Activated T-helper 1 cell treated with anti-CD3 and anti-CD28 coated beads, Interleukin-12 subunit alpha, Interleukin-12 subunit beta, Interleukin-2, Interleukin-4 antibody, amounts not matched to agents 30 ng/mL and 10 ng/mL and 1 ng/mL, durations not matched to agents 14 hours and 24 hours and 36 hours (primary cell): Measurements from ENCODE around the gene FOS. TPM values are rescaled to one million over a fixed set of nuclear protein-coding genes. Genes with fewer than 3 reads are reported as not detected.

Source experiments
- DNase-seq: peaks from one replicate; pipeline ENCODE4 v3.0.0; 2021; ENCODE audit warnings: low spot score
- H3K27ac Mint-ChIP-seq: one replicate; pipeline ENCODE4 v1.8.0; 2021; ENCODE audit warnings: mild to moderate bottlenecking, mixed read lengths
- H3K27me3 Mint-ChIP-seq: one replicate; pipeline ENCODE4 v1.8.0; 2022; ENCODE audit warnings: mild to moderate bottlenecking, moderate library complexity, mixed read lengths; ENCODE audit not compliant: insufficient read depth
- H3K36me3 Mint-ChIP-seq: one replicate; pipeline ENCODE4 v1.8.0; 2021; ENCODE audit warnings: low read depth, mixed read lengths
- H3K4me1 Mint-ChIP-seq: one replicate; pipeline ENCODE4 v1.8.0; 2021; ENCODE audit warnings: low read depth, mixed read lengths
- H3K4me3 Mint-ChIP-seq: one replicate; pipeline ENCODE4 v1.8.0; 2021; ENCODE audit warnings: mild to moderate bottlenecking, moderate library complexity, mixed read lengths
- H3K9me3 Mint-ChIP-seq: one replicate; pipeline ENCODE4 v1.8.0; 2021; ENCODE audit warnings: mixed read lengths
- intact Hi-C: fragments of 100-400 bp; cut with micrococcal nuclease; formaldehyde crosslinking; loops from one replicate; pipeline ENCODE4 v1.15.1; 2024
- total RNA-seq: library from RNA; stranded (reverse); gene quantifications from 2 replicates; pipeline ENCODE4 v1.2.3, GENCODE V29; 2022

The FOS gene
- total RNA-seq, 1 donor from 2014 or later = 40.9 TPM

DNA sequence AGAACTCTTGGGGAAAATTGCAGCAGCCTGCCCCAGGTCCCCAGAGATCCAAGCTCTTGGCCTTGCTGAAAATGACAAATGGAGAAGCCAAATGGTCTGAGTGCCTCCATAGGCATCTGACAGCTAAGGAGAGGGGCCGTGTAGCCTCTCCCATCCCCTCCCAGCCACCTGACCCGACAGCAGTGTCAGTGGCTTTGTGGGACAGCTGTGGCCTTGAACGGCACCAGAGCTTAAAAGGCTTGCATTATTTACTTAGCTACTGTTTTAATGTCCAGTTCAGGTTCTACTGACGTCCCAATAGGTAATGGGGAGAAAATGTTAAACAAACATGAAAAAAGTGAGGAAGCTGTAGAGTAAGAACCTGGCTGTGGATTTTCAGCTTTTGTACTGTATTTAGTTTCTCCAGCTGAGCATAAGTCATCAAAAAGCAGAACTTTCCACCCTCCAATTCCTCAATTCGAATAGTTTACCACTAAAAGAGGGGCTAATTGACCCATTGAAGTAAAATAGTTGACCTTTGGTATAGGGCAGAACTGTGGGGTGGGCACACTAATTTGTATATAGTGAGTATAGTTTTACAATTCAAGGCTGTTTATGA, 50.0 kb downstream of the FOS start:
- Mint-ChIP-seq H3K9me3 (no peaks in the 10 kb centered on the region), H3K4me3 (no peak overlapping the region), H3K36me3 (no peaks in the 10 kb centered on the region), H3K27me3 (peaks cover 12% of the 10 kb centered on the region), H3K27ac (no peak overlapping the region), H3K4me1 (peaks cover 11% of the 10 kb centered on the region)
- intact Hi-C loops = no loop called here
- no peak for DNase-seq

DNA sequence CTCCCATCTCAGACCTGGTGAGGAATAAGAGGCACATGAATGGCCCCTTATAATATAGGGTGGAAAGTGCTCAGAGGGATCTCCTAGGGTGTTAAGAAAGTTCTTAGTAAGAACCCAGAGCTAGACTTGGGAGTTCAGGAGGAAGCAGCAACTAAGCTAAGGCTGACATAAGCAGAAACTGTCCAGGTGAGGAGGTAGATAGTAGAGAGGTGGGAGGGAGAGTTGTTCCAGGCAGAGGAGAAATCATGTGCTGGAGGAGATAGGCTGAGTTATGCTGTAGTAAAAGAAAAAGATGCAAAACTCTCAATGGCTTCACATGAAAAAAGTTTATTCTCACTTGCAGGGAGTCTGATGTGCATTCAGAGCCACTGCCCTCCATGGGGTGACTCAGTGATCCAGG, 50.7 kb downstream of the FOS start:
- Mint-ChIP-seq H3K4me1 (peaks cover 16% of the 10 kb centered on the region), H3K27ac (no peak overlapping the region), H3K4me3 (no peak overlapping the region), H3K36me3 (no peaks in the 10 kb centered on the region), H3K27me3 (peaks cover 9% of the 10 kb centered on the region), H3K9me3 (no peaks in the 10 kb centered on the region)
- no peak for DNase-seq
- intact Hi-C loops = no loop called here

- Mint-ChIP-seq H3K36me3 (no peaks in the 10 kb centered on the region), H3K27ac (no peak overlapping the region), H3K4me1 (peaks cover 22% of the 10 kb centered on the region), H3K27me3 (peaks cover 5% of the 10 kb centered on the region), H3K9me3 (no peaks in the 10 kb centered on the region), H3K4me3 (no peak overlapping the region)
- intact Hi-C loops = no loop called here
- DNase-seq = no peak
Measured at GRCh38 chr14:75331471-75331870, 52.8 kb downstream of the FOS start.

Other genes starting within 250 kb of the FOS start
- gene MLH3, start 227.4 kb upstream of the FOS start, total RNA-seq = 24.3 and 28.3 TPM in 2 replicates
- gene ACYP1, start 214.8 kb upstream of the FOS start, total RNA-seq = 37.9 and 43.0 TPM in 2 replicates
- gene ZC2HC1C, start 209.2 kb upstream of the FOS start, total RNA-seq = 0.71 and 0.80 TPM in 2 replicates
- 76.8 and 77.0 TPM in 2 replicates for gene NEK9, start 151.8 kb upstream of the FOS start, total RNA-seq
- 195 and 204 TPM in 2 replicates for gene TMED10, start 102.2 kb upstream of the FOS start, total RNA-seq
- 1.8 and 2.0 TPM in 2 replicates for gene JDP2, start 149.2 kb downstream of the FOS start, total RNA-seq
- gene BATF, start 243.6 kb downstream of the FOS start, total RNA-seq = 213 and 214 TPM in 2 replicates